K562 (cell line): ENCODE results near the gene GATA6. TPM values are rescaled to one million over a fixed set of nuclear protein-coding genes. Genes with fewer than 3 reads are reported as not detected.

ENCODE experiments used
- ATAC-seq: fragments of 200-7000 bp; cut with Tn5 transposase; 3 replicates; pipeline ENCODE4 v1.9.1; 2020; ENCODE audit warnings: moderate library complexity
- BruUV-seq: library from RNA; stranded (reverse); fragments of 400-500 nt; replicated peaks from 2 replicates; lab custom pipeline; 2021; lab: Mats Ljungman, UMichigan
- CTCF ChIA-PET: fragments of 300-600 bp; formaldehyde crosslinking; extraction: SDS; loops from one replicate; lab custom pipeline; 2021; ENCODE audit warnings: low intra/inter-chr PET ratio; lab: Yijun Ruan, JAX
- POLR2A ChIA-PET: fragments of 300-600, 350-650 bp; sonication (Branson Sonifier 250); formaldehyde crosslinking; extraction: SDS; loops from one replicate; lab custom pipeline; 2021; ENCODE audit warnings: antibody characterized with exemption, inconsistent platforms; lab: Yijun Ruan, JAX
- DNase-seq, 4 experiments: peaks; one replicate each; pipeline versions ENCODE4 v3.0.0 to v3.0.0-alpha.2; 2011 to 2018; ENCODE audit warnings: low spot score in 3 of 4, mixed read lengths in 3 of 4; ENCODE audit errors: extremely low read depth in 1 of 4
- FAIRE-seq: peaks from 2 replicates; lab custom pipeline; 2011; peaks lifted over from hg19 to GRCh38; lab: Jason Lieb, UNC
- H2AFZ ChIP-seq: 2 replicates; pipeline ENCODE4 v1.6.0; 2011; ENCODE audit warnings: low read depth, low read length, control low read depth, inconsistent platforms
- H3K27ac ChIP-seq: fragments of 200-600 bp; 3 replicates; pipeline ENCODE4 v1.8.0; 2011; ENCODE audit warnings: low read depth, mild to moderate bottlenecking, control low read depth, inconsistent platforms, low read length, moderate library complexity, mixed read lengths; ENCODE audit errors: extremely low read depth
- H3K27me3 ChIP-seq, 2 experiments: fragments of 300-600 bp in 1 of 2; 2 replicates in 1 of 2; 3 replicates in 1 of 2; pipeline versions ENCODE4 v1.6.0 to v1.8.0; 2011; ENCODE audit warnings: inconsistent platforms in 2 of 2, low read length in 2 of 2, mild to moderate bottlenecking in 1 of 2, mixed read lengths in 1 of 2, moderate library complexity in 1 of 2; ENCODE audit not compliant: control insufficient read depth in 2 of 2, insufficient read depth in 2 of 2
- H3K36me3 ChIP-seq: fragments of 300-600 bp; 3 replicates; pipeline ENCODE4 v1.8.0; 2011; ENCODE audit warnings: mild to moderate bottlenecking, low read length, inconsistent platforms; ENCODE audit not compliant: control insufficient read depth, insufficient read depth
- H3K4me1 ChIP-seq, 2 experiments: fragments of 200-600 bp in 1 of 2; replicated peaks in 1 of 2; 2 replicates in 1 of 2; 3 replicates in 1 of 2; pipeline versions ENCODE4 v1.5.1 to v1.8.0; 2011; ENCODE audit warnings: inconsistent platforms in 2 of 2, low read length in 2 of 2, mild to moderate bottlenecking in 1 of 2, mixed read lengths in 1 of 2, moderate library complexity in 1 of 2; ENCODE audit not compliant: control insufficient read depth in 2 of 2, insufficient read depth in 2 of 2
- H3K4me2 ChIP-seq: 2 replicates; pipeline ENCODE4 v1.6.1; 2011; ENCODE audit warnings: low read length, control low read depth, inconsistent platforms, mixed read lengths; ENCODE audit not compliant: insufficient read depth
- H3K4me3 ChIP-seq: fragments of 200-600 bp; sonication (generic), shearing (Covaris generic); 2 replicates; pipeline ENCODE4 v1.5.1; 2016; ENCODE audit warnings: control low read depth, inconsistent platforms
- H3K79me2 ChIP-seq: fragments of 200-600 bp; 3 replicates; pipeline ENCODE4 v1.8.0; 2011; ENCODE audit warnings: low read length, inconsistent platforms; ENCODE audit not compliant: control insufficient read depth, insufficient read depth
- H3K9ac ChIP-seq, 2 experiments: 2 replicates each; pipeline versions ENCODE4 v1.6.0 to v1.6.1; 2011; ENCODE audit warnings: low read depth in 2 of 2, low read length in 2 of 2, control low read depth in 1 of 2, inconsistent platforms in 1 of 2, mild to moderate bottlenecking in 1 of 2, mixed read lengths in 1 of 2; ENCODE audit not compliant: insufficient read depth in 1 of 2
- H3K9me1 ChIP-seq: one replicate; pipeline ENCODE4 v1.6.0; 2011; ENCODE audit warnings: inconsistent platforms, mild to moderate bottlenecking, low read length, moderate library complexity; ENCODE audit not compliant: control insufficient read depth, insufficient read depth
- H3K9me3 ChIP-seq: replicated peaks from 2 replicates; pipeline ENCODE4 v1.5.1; 2011; ENCODE audit warnings: low read depth, low read length, inconsistent platforms; ENCODE audit not compliant: control insufficient read depth, insufficient read depth
- H4K20me1 ChIP-seq: replicated peaks from 2 replicates; pipeline ENCODE4 v1.6.1; 2011; ENCODE audit warnings: low read length, inconsistent platforms, mixed read lengths; ENCODE audit not compliant: control insufficient read depth, insufficient read depth
- GABPB2 ChIP-seq: fragments of 250-450 bp; sonication (Bioruptor Pico); conservative IDR thresholded peaks from 2 replicates; pipeline ENCODE4 v1.5.1; 2021; ENCODE audit warnings: mild to moderate bottlenecking
- GMEB1 ChIP-seq: fragments of 250-450 bp; sonication (Bioruptor Pico); IDR thresholded peaks from 2 replicates; pipeline ENCODE4 v1.4.0; 2020; ENCODE audit warnings: mild to moderate bottlenecking
- POLR2AphosphoS5 ChIP-seq: IDR thresholded peaks from 2 replicates; pipeline ENCODE4 v1.6.1; 2011; ENCODE audit warnings: mild to moderate bottlenecking, low read depth, low read length, moderate library complexity; ENCODE audit not compliant: control insufficient read depth, insufficient read depth
- RB1 ChIP-seq: fragments of 450-650 bp; IDR thresholded peaks from 2 replicates; pipeline ENCODE4 v1.6.1; 2017; ENCODE audit warnings: low read depth, mild to moderate bottlenecking
- TFAM ChIP-seq: fragments of 250-450 bp; sonication (Bioruptor Pico); conservative IDR thresholded peaks from 2 replicates; pipeline ENCODE4 v1.5.0; 2021; ENCODE audit warnings: mild to moderate bottlenecking, moderate library complexity
- WGBS: fragments of 100-300 bp; shearing (Covaris generic); methylation state at CpG from one replicate; pipeline ENCODE4 v1.1.6; 2016; ENCODE audit warnings: low coverage, mixed read lengths; ENCODE audit not compliant: insufficient coverage; ENCODE audit errors: missing lambda C conversion rate; 5-methylcytosine and 5-hydroxymethylcytosine counted together
- in situ Hi-C: fragments of 300-500 bp; cut with MboI; formaldehyde crosslinking; loops from 4 replicates; pipeline ENCODE4 v1.15.0; 2018; ENCODE audit warnings: inconsistent platforms, mixed read lengths
- intact Hi-C: fragments of 100-400 bp; cut with micrococcal nuclease; formaldehyde crosslinking; loops from 2 replicates; pipeline ENCODE4 v1.14.2; 2022
- polyA plus RNA-seq, 8 experiments: library from polyadenylated mRNA; depleted of rRNA in 4 of 8; stranded (reverse) in 5 of 8; unstranded in 3 of 8; fragments of >200 nt; fragmentation: Nextera tagmentation in 2 of 8; fragmentation: Illumina TruSeq in 1 of 8; extraction: Ambion mirVana in 2 of 8; extraction: Trizol in 1 of 8; gene quantifications; 2 replicates each; pipeline versions ENCODE4 v1.2.1 to v1.2.3, GENCODE V29; 2011 to 2014; ENCODE audit warnings: inconsistent platforms in 1 of 8, missing spikeins in 1 of 8
- total RNA-seq, 7 experiments: library from RNA; depleted of rRNA in 6 of 7; stranded (reverse); fragments of >200 nt in 6 of 7; fragmentation: Illumina TruSeq in 2 of 7; extraction: Trizol in 2 of 7; gene quantifications; 2 replicates each; pipeline versions ENCODE4 v1.2.1 to v1.2.3, GENCODE V29; 2011 to 2021; ENCODE audit warnings: low replicate concordance in 1 of 7

The GATA6 gene
- total and polyA plus RNA-seq, 9 of the 15 experiments (the other 6 are each of a cell fraction or from before 2014, with no cell fraction given): 0.01 to 0.24 (median 0.16) TPM; not detected in 5

DNA sequence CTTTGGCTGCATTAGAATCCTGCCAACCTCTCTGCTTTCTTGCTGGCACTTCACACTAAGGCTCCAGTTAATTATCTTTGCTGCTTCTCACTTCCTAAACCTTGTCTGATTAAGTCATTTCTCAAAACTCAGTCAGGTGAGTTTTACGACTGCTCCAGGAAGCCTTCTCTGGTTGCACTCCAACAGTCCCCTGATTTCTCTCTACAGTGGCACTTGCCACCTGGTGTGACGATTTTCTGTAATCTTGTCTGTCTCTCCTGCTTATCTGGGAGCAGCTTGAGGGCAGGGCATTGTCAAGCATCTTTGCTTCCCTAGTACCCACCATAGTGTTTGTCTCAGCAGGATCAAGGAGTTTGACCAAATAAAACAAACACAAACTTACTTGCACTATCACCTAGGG, 10.4 kb upstream of the GATA6 start:
- POLR2A ChIA-PET: no interaction called here
- CTCF ChIA-PET: no interaction called here
- in situ Hi-C loops (no loop called here), intact Hi-C loops (no loop called here)
- Histone ChIP-seq H3K4me3 (no peak overlapping the region), H3K79me2 (no peaks in the 10 kb centered on the region), H3K4me2 (no peak overlapping the region), H4K20me1 (no peaks in the 10 kb centered on the region; the same call in 1 of the 2 replicates), H3K9me1 (no peaks in the 10 kb centered on the region), H3K27ac (no peak overlapping the region), H3K36me3 (no peaks in the 10 kb centered on the region), H2AFZ (no peak overlapping the region), H3K9me3 (no peaks in the 10 kb centered on the region), H3K4me1 (no peaks in the 10 kb centered on the region), H3K9ac (no peak overlapping the region), H3K27me3 (peaks cover 26 to 31% of the 10 kb centered on the region in 2 experiments)
- DNase-seq (no peak), FAIRE-seq (no peak), ATAC-seq (no peak)
- 4% methylated on average over 2 of the region's 2 CpGs for WGBS
- no peak for TF ChIP-seq TFAM (CRISPR knock-in tag)
- TF ChIP-seq GMEB1 (CRISPR knock-in tag): no peak
- no peak for TF ChIP-seq GABPB2 (CRISPR knock-in tag)
- TF ChIP-seq RB1: no peak
- TF ChIP-seq POLR2AphosphoS5: no peak
- no TSS peak for BruUV-seq
